ENCODE measurements around the gene HSD17B3. TPM values are rescaled to one million over a fixed set of nuclear protein-coding genes. Genes with fewer than 3 reads are reported as not detected.
"Not testable (repeated sequence)": the region's sequence is repeated elsewhere in the genome, so short reads cannot be mapped to it uniquely, and the experiment has no call there.

The HSD17B3 gene
- total RNA-seq, result not detected

GRCh38 chr9:96302021-96302420 lies at the start of gene HSD17B3:
TSS of gene HSD17B3 (minus strand) at chr9:96302176. CDS start at chr9:96302104, 72 bp downstream.
- no peak for DNase-seq (ENCODE audit: low spot score)

DNA sequence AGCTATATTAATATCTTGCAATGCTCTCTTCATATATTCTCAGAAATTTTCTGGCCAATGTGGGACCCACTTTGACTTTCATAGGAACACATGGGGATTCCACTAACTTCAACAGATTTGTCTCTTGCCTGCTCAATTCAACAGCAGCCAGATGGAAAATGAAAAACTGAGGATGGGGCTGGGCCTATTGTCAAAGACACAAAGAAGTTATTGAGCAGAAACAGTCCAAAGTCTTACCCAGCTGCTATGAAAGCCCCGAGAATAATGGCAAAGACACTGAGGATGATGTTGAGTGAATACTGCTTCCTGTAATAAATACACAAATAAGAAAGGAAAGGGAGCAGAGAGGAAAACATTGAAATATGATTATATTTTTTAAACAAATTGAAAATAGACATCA lies 48.9 kb upstream of the HSD17B3 start:
- no peak for DNase-seq (ENCODE audit: low spot score)

DNA sequence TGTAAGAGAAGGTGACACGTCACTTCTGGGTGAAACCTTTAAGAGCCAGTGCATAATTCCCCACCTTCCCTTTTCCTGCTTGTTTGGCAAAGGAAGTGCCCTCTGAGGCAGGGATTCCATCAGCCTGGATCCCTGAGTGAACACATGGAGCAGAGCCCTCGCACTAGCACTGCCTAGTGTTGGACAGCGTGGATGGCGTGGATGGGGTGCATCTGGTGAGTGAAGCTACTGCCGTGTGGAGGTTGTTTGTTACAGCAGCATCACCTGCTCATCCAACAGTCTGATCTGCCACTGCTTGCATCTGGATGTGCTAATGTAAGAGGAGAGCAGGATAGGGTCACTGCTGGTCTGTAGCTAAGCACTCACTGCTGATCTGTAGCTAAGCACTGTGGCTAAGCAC lies 46.3 kb upstream of the HSD17B3 start:
- no peak for DNase-seq (ENCODE audit: low spot score)

DNA sequence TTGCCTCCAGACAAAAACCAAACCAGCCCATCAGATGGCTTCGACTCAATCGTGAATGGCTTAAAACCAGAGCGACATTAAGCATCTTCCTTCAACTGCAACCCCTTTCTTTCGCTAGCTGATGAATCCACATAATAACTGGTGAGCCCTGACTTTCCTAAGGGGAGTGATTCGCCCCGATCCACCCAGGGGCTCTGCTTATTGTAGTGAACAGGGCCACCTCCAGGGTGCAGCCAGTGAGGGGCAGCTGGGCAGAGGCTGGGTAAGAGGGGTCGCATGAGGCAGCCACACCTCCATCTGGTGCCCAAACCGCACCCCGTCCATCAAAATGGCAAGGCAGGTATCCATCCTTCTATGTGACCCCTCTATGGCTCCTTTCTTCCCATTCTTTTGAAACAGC lies 43.6 kb upstream of the HSD17B3 start:
- DNase-seq (ENCODE audit: low spot score), result no peak

DNA sequence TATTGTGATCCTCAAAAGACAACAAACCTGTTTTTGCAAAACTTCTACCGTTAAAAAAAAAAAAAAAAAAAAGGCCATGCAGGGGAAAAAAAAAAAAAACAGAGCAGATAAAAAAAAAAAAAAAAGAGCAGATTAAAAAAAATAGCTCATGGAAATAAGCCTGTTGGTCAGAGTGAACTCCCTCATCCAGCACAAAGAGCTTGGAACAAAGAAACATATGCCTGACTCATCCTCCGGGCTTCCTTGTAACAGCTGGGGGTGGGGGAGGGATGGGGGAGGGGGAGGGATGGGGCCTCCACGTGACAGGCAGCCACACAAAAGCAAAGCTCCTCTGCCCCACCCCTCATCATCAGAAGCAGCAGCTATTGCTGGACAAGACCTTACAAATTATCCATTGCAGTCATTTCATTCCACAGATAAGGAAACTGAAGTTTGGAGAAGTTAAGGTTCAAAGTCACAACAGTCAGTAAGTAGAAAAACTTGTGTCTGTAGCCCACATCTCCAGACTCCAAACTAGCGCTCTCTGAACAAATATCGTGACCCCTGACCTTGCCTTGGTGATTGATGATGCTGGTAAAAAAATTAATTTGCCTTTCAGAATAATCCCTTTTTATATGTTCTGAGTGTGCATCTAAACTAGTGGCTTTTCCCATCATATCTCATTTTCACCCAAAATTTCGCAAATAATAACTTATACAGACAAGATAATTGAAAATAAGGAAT lies 42.6 kb upstream of the HSD17B3 start:
- DNase-seq (ENCODE audit: low spot score), result peak; percentile 58

DNA sequence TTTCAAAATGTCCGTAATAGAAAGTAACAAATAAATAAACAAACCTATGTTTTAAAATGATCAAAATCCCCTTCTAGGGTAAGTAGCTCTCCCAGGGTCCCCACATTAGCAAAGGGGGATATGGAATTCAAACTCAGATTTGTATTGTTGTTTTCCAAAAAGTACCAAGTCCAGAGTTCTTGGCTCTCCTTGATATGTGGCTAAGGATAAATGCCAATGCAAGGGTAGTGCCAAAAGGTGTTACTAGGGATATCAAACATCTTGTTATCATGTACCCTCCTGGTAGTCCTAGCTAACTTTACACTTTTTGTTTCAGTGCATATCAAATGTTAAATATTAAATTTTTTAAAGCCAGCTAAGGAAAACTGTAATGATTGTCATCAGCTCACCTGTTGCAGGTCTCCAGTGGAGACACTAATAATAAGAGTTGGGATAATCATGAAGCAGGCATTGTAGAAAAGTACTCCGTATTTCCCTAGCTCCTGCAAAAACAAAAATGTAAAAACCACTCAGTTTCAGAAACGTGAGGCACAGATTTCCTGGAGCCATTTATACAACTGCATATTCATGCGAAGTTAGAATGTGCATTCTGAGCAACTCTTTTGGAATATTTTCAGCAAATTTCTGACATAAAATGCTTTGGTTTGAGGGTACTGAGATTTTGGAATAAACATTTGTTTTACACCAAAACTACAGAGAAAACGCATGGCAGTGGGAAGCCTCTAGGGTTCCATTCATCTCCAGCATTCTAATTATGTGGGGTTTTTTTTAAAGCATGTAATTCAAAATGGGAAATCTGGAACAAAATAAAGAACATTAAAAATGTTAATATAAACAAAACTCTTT lies 41.8 kb upstream of the HSD17B3 start:
- no peak for DNase-seq (ENCODE audit: low spot score)

DNA sequence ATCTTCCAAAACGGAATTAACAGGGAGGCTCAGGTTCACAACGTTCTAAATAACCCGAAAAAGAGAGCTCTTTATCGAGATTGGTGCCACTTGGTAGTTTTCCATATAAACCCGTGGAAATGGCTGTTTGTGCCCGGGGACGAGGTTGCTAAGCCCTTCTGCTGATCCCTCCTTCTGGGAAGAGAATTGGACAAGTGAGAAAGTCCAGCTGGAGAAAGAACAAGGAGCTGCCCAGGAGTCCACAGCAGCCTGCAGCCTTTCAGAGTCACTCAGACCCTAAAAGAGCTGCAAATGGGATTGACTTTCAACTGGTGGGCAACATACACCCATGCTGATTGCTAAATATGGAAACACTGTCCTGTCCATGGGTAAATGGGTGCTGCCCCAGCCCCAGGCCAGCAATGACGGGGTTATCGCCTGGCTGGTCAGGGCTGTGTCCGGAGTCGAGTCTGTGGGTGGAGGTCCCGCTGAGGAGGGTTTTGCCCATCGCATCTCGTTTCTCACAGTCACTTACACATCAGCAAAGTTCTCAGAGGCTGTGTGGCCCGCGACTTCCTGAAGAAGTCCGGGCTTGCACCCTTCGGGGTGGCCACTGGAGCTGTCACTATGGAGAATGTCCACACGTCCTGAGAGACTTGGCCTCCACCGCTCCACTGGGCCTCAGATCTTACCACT lies 40.7 kb upstream of the HSD17B3 start:
- DNase-seq (ENCODE audit: low spot score), result no peak

DNA sequence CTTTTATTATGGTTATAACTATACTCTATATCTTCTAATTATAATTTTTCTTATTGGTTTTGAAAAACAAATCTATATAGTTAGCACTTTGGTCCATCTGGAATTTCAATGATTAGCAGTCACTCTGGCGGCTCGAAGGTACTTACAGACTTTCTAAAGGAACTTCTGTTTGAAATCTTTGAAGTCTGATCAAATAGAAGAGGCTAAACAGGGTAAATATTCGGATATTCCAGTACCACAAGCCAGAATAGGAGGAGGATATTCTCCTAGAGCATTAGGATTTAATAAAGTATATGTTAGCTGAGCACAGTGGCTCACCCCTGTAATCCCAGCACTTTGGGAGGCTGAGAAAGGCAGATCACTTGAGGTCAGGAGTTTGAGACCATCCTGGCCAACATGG lies 38.7 kb upstream of the HSD17B3 start:
- DNase-seq (ENCODE audit: low spot score), result no peak

- no peak for DNase-seq (ENCODE audit: low spot score)
These were observed 36.3 kb upstream of the HSD17B3 start for GRCh38 chr9:96338299-96338698.

DNA sequence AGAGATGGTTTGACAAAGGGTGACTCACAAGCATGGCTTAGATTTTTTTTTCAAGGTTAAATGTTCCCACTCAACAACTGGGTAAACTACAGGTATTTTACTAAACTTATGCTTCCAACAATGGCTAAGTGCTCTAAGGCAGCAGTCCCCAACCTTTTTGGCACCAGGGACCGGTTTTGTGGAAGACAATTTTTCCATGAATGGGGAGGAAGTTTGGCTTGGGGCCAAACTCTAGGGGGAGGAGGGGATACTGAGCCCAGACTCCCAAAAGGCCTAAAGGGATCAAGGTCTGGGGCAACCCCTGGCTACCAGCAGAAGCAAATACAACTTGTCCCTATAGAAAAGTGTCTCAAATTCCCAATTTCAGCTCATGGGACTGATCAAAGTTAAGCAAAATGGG lies 32.0 kb upstream of the HSD17B3 start:
- no peak for DNase-seq (ENCODE audit: low spot score)

- DNase-seq (ENCODE audit: low spot score), result no peak
These were observed 29.4 kb upstream of the HSD17B3 start for GRCh38 chr9:96331236-96331947.

DNA sequence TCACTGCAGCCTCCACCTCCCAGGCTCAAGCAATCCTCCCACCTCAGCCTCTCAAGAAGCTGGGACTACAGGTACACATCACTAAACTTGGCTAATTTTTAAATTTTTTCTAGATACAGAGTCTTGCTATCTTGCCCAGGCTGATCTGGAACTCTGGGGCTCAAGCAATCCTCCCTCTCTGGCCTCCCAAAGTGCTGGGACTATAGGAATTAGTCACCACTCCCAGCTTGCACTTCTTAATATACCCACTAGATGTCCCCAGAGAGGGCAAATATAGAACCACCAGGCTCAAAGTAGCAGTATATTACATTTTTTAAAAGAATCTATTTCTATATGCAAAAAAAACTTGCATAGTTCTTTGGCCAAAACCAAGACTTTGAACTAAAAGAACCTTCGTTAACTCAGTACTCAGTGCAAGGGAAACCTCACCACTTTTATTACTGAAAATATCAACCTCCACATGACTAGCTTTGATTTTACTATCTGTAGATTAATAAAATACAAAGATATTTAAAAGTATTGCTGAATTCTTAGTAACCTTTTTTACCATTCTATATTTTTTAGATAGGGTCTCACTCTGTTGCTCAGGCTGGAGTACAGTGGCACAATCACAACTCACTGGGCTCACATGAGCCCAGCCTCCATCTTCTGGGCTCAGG lies 25.8 kb upstream of the HSD17B3 start:
- no peak for DNase-seq (ENCODE audit: low spot score)

GRCh38 chr9:96323169-96323568 lies 21.2 kb upstream of the HSD17B3 start:
- no peak for DNase-seq (ENCODE audit: low spot score)

DNA sequence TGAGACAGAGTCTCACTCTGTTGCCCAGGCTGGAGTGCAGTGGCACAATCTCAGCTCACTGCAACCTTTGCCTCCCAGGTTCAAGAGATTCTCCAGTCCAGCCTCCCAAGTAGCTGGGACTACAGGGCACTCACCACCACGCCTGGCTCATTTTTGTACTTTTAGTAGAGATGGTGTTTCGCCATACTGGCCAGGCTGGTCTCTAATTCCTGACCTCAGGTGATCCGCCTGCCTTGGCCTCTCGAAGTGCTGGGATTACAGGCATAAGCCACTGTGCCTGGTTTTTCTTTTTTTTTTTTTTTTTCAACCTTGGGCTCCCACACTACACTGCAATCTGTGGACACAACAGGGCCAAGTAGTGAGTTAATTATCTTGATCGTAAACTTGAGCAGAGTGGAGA lies 20.8 kb upstream of the HSD17B3 start:
- DNase-seq (ENCODE audit: low spot score), result not testable (repeated sequence)

GRCh38 chr9:96322210-96322609 lies 20.2 kb upstream of the HSD17B3 start:
- DNase-seq (ENCODE audit: low spot score), result not testable (repeated sequence)

DNA sequence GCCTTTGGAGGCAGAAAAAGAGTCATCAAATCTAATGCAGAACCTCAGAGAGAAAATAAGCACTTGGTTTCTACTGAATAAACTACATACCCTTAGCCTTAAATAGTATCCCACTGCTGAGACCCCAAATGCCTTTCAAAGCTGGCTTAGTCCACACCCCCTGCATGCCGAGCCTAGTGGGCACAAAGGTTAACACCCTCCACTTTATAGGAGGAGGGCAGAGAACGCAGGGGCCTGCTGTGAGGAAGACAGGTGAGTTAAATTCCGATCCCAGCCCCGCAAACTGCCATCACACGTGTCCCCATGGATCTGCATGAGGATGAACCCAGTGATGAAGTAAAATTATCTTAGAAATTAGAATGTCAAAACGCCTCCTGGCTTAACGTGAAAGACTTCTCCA lies 19.5 kb upstream of the HSD17B3 start:
- no peak for DNase-seq (ENCODE audit: low spot score)

DNA sequence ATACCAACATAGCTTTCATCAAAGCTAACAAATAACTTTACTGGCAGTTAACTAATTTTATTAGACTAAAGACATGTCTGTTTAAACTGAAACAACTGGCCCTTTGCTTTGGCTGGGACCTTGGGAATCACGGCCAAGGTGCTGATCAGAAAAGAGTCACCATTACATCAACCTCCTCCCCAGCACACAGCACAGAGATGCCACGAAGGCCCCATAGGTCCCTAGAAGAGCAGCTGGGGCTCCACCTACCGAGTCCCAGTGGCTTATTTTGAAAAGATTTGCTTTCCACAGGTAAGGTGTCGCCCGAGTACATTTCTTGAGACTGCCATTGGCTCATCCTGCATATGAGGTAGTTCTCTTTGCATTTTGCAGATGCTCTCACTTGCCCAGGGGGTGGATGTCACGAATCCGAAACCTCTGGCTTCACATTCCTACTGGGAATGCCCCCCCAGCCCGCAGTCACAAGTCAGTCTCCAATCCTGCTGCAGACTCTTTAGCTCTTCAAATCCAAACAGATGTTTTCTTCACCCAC lies 18.8 kb upstream of the HSD17B3 start:
- DNase-seq (ENCODE audit: low spot score), result no peak

- DNase-seq (ENCODE audit: low spot score), result no peak
These were observed 17.1 kb upstream of the HSD17B3 start for GRCh38 chr9:96318921-96319565.

DNA sequence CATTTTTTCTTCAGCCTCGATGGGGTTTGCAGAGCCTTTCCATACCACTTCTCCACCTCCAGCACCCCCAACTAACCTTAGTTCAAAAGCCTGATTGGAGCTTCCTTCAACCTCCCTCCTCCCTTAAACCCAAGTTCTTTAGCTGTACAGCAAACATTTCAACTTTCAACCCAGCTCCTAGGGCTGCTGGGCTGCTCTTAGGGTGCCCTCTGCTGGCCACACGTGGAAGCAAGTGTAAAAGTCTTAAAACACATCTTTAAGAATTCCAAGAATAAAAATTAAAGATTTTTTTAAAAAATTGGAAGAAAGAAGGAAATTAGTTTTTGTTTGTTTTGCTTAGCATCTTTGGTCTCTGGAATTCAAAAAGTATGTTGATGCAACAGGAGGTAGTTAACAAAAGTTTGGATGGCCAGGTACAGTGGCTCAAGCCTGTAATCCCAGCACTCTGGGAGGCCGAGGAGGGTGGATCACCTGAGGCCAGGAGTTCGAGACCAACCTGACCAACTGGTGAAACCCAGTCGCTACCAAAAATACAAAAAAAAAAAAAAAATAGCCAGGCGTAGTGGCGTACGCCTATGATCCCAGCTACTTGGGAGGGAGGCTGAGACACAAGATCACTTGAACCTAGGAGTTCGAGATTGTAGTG lies 15.5 kb upstream of the HSD17B3 start:
- peak; percentile 59 for DNase-seq (ENCODE audit: low spot score)

DNA sequence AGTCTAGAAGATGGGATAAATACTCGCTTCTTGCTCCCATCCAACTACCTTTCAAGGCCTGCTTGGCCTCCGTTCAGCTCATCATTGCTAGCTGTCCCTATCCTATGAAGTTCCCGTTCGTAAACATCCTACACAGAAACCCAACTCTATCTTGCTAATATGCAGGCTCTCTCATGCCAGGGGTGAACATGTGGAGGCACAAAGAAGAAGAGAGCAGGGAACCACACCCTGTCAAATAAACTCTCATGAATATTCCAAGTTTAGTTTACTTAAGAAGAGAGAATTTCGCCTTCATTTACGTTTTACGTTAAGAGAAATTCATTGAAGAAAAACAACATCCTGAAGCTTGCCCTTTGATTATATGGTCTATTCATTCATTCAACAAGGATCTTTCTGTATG lies 7.9 kb upstream of the HSD17B3 start:
- no peak for DNase-seq (ENCODE audit: low spot score)

Data from ureter (tissue), 1 donor.